GM23248 (cell line): ENCODE data around the gene ZG16.

Experiments
- EZH2 ChIP-seq: fragments of 200-600 bp; sonication (generic); IDR thresholded peaks from 2 replicates; pipeline ENCODE4 v1.6.1; 2018; ENCODE audit warnings: antibody characterized with exemption, mild to moderate bottlenecking; ENCODE audit not compliant: insufficient read depth, poor library complexity, severe bottlenecking
- EZH2phosphoT487 ChIP-seq: fragments of 200-600 bp; sonication (generic); IDR thresholded peaks from 2 replicates; pipeline ENCODE4 v1.6.1; 2018; ENCODE audit warnings: antibody characterized with exemption, moderate library complexity, mild to moderate bottlenecking, low read depth; ENCODE audit not compliant: insufficient read depth

- TF ChIP-seq EZH2 (no peak), EZH2phosphoT487 (no peak)
Observed at GRCh38 chr16:29747947-29748759, 29.9 kb upstream of the ZG16 start.
